Activated T-cell treated with anti-CD3 and anti-CD28 coated beads, Interleukin-2, amount 50 U/mL, for 72 hours (primary cell): Measurements from ENCODE around the gene SNX1. TPM values are rescaled to one million over a fixed set of nuclear protein-coding genes. Genes with fewer than 3 reads are reported as not detected.

Experiments used
- ATAC-seq, 2 donors: fragments of 150-1000 bp; cut with Tn5 transposase; replicated peaks in 1 of 2; 2 replicates each; pipeline ENCODE4 v1.10.0; 2021; ENCODE audit warnings: moderate library complexity in 2 of 2, mild to moderate bottlenecking in 1 of 2
- DNase-seq, 2 donors: peaks; one replicate each; pipeline ENCODE4 v3.0.0; 2021 to 2022; ENCODE audit warnings: mixed read lengths in 1 of 2
- H3K27ac Mint-ChIP-seq: one replicate; pipeline ENCODE4 v1.8.0; 2022; ENCODE audit warnings: mild to moderate bottlenecking, moderate library complexity, mixed read lengths
- H3K27me3 Mint-ChIP-seq: one replicate; pipeline ENCODE4 v1.8.0; 2022; ENCODE audit warnings: low read depth, mixed read lengths
- H3K36me3 Mint-ChIP-seq, 2 donors: one replicate each; pipeline ENCODE4 v1.8.0; 2022; ENCODE audit warnings: mixed read lengths in 2 of 2, mild to moderate bottlenecking in 1 of 2; ENCODE audit not compliant: insufficient read depth in 2 of 2
- H3K4me1 Mint-ChIP-seq: one replicate; pipeline ENCODE4 v1.8.0; 2022; ENCODE audit warnings: low read depth, mixed read lengths
- H3K4me3 Mint-ChIP-seq, 2 donors: one replicate each; pipeline ENCODE4 v1.8.0; 2022; ENCODE audit warnings: mild to moderate bottlenecking in 2 of 2, mixed read lengths in 2 of 2, moderate library complexity in 2 of 2
- H3K9me3 Mint-ChIP-seq, 2 donors: one replicate each; pipeline ENCODE4 v1.8.0; 2022; ENCODE audit warnings: mixed read lengths in 2 of 2
- total RNA-seq, 2 donors: library from RNA; stranded (reverse); gene quantifications; one replicate each; pipeline ENCODE4 v1.2.3, GENCODE V29; 2022

The SNX1 gene
- total RNA-seq, 2 donors from 2014 or later, result 104 to 113 TPM

DNA sequence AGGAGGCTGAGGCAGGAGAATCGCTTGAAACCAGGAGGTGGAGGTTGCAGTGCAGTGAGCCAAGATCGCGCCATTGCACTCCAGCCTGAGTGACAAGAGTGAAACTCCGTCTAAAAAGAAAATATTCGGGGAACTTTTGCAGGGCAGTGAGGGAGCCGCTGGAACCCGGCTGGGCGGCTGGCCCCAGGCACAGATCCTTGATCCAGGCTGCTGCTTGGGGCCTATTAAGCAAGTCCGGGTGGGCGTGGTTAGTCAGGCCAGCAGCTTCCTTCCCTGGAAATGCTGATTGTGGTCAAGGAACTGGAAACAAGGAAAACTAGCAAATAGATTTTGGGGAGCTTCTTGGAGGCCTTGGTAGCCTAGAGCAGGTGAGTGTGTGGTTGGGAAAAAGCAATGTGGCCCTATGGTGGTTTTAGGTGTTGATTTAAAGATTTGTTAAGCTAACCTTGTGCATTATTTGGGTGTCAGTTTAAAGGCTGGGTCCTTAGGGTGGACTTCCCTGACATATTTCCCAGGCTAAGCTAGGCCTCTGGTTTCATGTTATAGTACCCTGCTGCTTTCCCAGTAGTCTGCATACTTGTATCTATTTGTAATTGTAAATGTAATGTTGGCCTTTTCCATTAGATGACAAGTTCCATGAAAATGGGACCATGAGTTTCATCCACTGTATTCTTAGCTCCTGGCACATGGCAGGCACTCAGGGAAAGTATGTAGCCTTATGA, 38.0 kb downstream of the SNX1 start:
- Mint-ChIP-seq H3K27me3 (no peaks in the 10 kb centered on the region), H3K4me3 (no peak overlapping the region), H3K36me3 (peaks cover 5 to 12% of the 10 kb centered on the region in 2 donors), H3K4me1 (no peaks in the 10 kb centered on the region), H3K27ac (no peak overlapping the region), H3K9me3 (no peaks in the 10 kb centered on the region)
- DNase-seq, result no peak
- ATAC-seq, result no peak

DNA sequence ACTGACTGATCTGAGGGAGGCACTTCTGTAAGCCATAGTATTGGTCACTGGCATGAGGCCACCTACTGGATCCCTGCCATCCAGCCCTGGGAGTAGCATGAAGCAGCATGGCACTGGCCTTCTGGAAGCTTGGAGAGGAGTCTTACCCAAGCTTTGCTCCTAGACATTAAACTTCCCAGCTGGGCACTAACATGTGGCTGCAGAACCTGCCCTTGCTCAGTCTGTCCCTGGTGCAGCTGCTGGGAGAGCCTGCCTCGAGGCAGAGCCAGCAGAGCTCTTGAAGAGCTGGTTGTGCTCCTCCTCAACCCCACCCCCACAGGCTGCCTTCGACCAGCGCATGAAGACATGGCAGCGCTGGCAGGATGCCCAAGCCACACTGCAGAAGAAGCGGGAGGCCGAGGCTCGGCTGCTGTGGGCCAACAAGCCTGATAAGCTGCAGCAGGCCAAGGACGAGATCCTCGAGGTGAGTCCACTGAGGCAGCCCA, 38.6 kb downstream of the SNX1 start:
- no peaks in the 10 kb centered on the region for H3K9me3 Mint-ChIP-seq
- H3K4me1 Mint-ChIP-seq, result no peaks in the 10 kb centered on the region
- no peak overlapping the region for H3K27ac Mint-ChIP-seq
- peaks cover 5 to 12% of the 10 kb centered on the region in 2 donors for H3K36me3 Mint-ChIP-seq
- DNase-seq, result no peak
- H3K27me3 Mint-ChIP-seq, result no peaks in the 10 kb centered on the region
- no peak for ATAC-seq
- no peak overlapping the region for H3K4me3 Mint-ChIP-seq

DNA sequence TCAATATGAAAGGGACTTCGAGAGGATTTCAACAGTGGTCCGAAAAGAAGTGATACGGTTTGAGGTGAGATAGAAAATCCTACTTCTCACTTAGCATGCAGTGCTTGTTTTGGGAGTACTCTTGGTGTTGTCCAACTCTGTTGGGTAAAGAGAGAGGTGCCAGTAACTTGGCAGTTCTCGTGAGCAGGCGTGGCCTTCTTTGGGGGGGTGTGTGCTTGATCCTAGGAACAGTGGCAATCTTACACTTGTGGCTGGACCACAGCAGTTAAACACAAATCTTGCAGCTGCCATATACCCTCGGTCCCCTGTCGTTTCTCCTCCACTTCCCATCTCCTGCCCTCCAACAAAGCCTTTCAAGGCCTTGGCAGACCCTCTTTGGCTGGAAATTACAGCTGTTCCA, 40.6 kb downstream of the SNX1 start:
- no peak for DNase-seq
- no peaks in the 10 kb centered on the region for H3K9me3 Mint-ChIP-seq
- no peak for ATAC-seq
- peaks cover 2 to 8% of the 10 kb centered on the region in 2 donors for H3K36me3 Mint-ChIP-seq
- no peaks in the 10 kb centered on the region for H3K4me1 Mint-ChIP-seq
- no peak overlapping the region for H3K27ac Mint-ChIP-seq
- no peak overlapping the region for H3K4me3 Mint-ChIP-seq
- no peaks in the 10 kb centered on the region for H3K27me3 Mint-ChIP-seq

DNA sequence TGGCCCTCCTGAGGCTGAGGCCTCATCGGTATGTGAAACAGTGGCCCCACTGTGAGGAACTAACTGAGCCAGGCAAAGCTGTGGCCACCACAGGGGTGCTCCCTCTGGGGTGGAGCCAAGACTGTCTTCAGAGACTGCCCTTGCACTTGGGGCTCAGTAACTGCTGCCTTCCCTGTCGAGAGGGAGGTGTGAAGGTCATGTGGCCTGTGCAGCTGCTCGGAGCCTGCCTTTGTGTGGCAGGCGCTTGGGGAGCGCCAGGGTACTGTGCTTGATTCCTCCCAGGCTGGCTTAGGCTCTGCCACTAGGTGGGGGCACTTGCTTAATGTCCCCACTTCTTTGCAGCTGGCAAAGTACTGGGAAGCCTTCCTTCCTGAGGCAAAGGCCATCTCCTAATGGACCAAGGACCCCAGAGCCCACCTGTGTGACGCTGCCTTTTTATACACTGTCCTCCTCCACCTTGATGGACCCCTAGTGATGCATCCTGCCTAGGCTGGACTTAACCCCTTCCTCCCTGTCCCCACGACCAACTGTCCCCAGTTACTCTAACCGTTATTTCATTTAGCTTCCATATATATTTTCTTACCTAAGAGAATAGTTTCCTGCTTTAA, 41.5 kb downstream of the SNX1 start:
- H3K27me3 Mint-ChIP-seq, result no peaks in the 10 kb centered on the region
- peaks cover 1 to 4% of the 10 kb centered on the region in 2 donors for H3K36me3 Mint-ChIP-seq
- no peak overlapping the region for H3K27ac Mint-ChIP-seq
- DNase-seq, result no peak
- no peak overlapping the region for H3K4me3 Mint-ChIP-seq
- ATAC-seq, result no peak
- H3K4me1 Mint-ChIP-seq, result no peaks in the 10 kb centered on the region
- H3K9me3 Mint-ChIP-seq, result no peaks in the 10 kb centered on the region

DNA sequence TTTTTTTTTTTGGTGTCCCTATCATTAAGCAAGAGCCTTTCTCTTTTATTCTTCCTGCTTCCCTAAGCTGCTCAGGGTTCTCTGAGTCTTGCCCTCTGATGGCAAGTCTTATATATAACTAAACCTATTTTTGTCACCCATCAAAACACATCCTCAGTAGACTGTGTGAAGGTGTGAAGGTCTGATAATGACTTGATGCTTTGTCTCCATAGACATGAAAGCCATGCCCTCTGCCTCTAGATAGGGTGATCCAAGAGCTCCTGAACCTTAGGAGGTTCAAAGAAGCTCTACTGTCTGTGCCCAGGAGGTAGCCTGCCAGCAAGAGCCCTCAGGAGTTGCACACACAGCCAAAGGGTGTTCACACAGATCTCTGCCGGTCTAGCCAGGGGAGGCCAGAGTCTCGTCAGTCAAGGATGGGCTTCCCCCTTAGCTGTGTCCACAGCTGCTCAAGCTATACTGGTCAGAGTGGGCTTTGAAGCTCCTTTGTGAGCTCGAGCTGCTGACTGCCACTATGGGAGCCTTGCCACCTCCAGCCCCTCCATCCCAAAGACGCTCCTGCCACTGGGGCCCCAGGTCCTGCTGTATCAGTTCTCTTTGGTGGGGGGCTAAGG, 42.7 kb downstream of the SNX1 start:
- Mint-ChIP-seq H3K36me3 (peaks cover 0 to 1% of the 10 kb centered on the region in 2 donors), H3K27ac (peak overlapping the region; percentile 54), H3K4me1 (no peaks in the 10 kb centered on the region), H3K9me3 (no peaks in the 10 kb centered on the region), H3K4me3 (no peak overlapping the region), H3K27me3 (no peaks in the 10 kb centered on the region)
- ATAC-seq, result no peak
- DNase-seq, result no peak

DNA sequence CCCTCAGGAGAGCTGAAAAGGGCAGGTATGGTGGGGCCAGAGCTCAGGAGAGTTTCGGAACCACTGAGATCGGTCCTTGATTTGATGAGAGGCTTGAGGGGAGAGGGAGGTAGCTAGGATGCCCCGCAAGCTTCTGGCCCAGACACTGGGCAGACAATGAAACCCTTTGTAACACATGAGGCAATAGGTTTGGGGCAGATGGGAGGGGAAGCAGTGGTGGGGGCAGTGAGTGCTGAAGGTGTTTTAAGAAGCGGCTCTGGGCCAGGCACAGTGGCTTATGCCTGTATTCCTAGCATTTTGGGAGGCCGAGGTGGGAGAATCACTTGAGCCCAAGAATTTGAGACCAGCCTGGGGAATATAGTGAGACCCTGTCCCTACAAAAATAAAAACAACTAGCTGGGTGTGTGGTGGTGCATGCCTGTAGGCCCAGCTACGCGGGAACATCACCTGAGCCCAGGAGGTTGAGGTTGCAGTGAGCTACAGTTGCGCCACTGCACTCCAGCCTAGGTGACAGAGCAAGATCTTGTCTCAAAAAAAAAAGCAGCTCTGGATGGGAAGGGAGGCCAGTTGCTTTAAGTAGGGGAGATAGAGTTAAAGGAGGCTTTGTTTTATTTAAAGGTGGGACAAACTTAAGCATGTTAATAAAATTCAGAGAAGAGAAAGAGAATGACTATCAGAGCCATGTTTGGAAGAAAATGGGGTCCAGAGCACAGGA, 46.2 kb downstream of the SNX1 start:
- no peak for DNase-seq
- ATAC-seq, result no peak
- Mint-ChIP-seq H3K27me3 (no peaks in the 10 kb centered on the region), H3K9me3 (no peaks in the 10 kb centered on the region), H3K4me1 (no peaks in the 10 kb centered on the region), H3K4me3 (no peak overlapping the region), H3K36me3 (peaks cover 0 to 1% of the 10 kb centered on the region in 2 donors), H3K27ac (peak overlapping the region; percentile 7)

DNA sequence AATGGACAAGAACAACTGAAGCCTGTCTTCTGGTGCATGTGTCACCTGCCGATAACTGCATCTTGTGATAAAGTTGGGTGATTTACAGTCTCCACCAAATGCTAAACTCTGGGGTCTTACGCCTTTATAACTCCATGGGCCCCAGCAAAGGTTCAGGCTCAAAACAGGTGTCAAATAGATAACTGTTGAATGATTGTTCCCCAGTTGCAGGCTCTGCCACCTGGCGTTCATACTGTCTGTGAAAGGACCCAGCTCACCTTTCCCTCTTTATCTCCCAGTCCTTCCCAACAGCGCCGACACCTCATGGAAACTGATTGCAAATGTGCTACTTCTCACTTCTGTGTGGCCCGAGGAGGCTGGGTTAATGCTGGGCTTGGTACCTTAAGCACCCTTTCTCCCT, 47.5 kb downstream of the SNX1 start:
- Mint-ChIP-seq H3K4me3 (no peak overlapping the region), H3K36me3 (no peaks in the 10 kb centered on the region), H3K27ac (no peak overlapping the region), H3K27me3 (no peaks in the 10 kb centered on the region), H3K9me3 (no peaks in the 10 kb centered on the region), H3K4me1 (no peaks in the 10 kb centered on the region)
- no peak for ATAC-seq
- no peak for DNase-seq

DNA sequence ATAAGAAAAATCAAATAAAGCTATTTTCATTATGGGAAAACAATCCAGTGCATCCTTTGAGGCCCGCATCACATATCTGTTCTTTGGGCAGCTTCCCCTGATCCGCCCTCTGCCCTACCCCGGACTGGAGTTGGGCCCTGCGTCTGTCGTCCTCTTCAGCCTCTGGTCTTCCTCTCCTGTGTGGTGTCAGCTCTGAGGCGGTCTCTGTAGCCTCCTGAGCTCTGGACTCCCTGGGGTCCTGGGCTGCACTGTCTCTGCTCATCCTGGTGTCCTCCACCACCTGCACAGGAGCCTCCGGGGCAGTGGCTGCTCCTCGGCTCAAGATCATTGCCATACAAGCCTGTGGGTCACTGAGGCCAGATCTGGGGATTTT, 48.4 kb downstream of the SNX1 start:
- no peak overlapping the region for H3K27ac Mint-ChIP-seq
- H3K4me1 Mint-ChIP-seq, result peaks cover under 1% of the 10 kb centered on the region
- H3K27me3 Mint-ChIP-seq, result no peaks in the 10 kb centered on the region
- no peaks in the 10 kb centered on the region for H3K36me3 Mint-ChIP-seq
- no peaks in the 10 kb centered on the region for H3K9me3 Mint-ChIP-seq
- ATAC-seq (no peak), DNase-seq (no peak)
- no peak overlapping the region for H3K4me3 Mint-ChIP-seq

DNA sequence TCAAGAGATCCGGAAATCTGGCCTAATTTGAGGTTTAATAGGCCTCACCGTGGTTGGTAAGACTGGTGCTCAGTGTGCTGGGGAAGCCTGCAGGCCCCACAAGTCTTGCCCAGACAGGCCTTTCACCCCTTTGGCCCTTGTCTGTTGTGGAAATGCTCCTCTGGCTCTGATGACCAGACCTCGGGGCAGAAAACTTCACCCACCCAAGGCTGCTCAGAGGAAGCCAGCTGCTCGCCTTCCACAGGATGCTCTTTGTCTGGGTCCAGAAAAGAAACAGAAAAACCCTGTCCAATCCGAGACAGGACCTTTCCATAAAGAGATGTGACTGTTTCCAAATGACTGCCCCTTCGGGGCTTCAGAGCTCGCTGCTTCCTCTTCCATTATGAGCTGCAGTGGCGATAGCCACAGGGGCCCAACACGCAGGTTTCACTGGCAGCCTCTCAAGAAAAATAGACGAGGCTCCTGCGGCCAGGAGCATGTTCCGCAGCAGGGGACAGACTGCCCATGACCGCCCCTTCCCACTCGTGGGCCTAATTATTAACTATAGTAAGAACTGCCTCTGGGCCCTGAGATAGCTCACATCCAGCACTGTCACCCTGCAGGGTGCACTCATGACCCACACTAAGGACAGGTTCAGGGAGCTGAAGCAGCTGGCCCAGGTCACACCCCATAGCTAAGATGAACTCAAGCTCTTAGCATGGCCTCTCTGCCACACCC, 48.9 kb downstream of the SNX1 start:
- Mint-ChIP-seq H3K27me3 (no peaks in the 10 kb centered on the region), H3K9me3 (no peaks in the 10 kb centered on the region), H3K36me3 (no peaks in the 10 kb centered on the region), H3K4me3 (no peak overlapping the region), H3K27ac (no peak overlapping the region), H3K4me1 (peaks cover 6% of the 10 kb centered on the region)
- no peak for DNase-seq
- ATAC-seq, result no peak

DNA sequence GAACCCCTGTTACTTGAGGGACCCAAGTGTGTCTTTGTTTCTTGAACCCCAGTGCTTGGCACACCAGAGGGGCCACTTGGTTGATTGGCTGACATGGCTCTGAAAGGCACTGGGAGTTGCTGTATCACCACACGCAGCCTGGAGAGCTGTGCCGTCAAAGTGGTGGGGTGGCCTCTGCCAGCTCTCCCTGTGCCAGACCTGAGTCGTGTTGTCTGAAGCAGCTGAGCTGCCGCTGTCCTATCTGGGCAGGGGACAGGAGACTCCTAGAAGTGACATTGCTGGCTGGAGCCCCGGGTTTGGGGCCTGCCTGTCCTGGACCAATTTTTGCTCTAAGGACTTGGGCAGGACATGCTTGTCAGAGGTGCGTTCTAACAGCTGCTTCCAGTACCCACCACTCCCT, 50.3 kb downstream of the SNX1 start:
- Mint-ChIP-seq H3K27me3 (peaks cover 4% of the 10 kb centered on the region), H3K36me3 (no peaks in the 10 kb centered on the region), H3K4me1 (peaks cover 16% of the 10 kb centered on the region), H3K27ac (no peak overlapping the region), H3K9me3 (no peaks in the 10 kb centered on the region), H3K4me3 (no peak overlapping the region)
- ATAC-seq (no peak), DNase-seq (no peak)

DNA sequence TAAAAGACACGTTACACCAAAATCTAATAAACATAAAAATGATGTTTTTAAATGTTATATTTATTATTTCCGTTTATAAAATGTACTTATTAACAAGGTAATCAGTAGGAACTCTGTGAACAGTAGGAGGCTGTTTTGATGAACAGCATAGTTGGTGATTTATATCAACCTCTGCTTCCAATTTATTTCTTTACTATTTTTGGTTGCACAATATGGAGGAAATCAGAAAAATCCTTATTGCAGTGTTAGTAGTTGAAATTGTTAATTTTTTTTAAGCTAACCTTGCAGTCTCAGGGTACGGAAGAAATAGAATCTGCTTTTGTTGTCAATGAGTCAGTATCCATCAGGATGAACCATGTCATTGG, 50.7 kb downstream of the SNX1 start:
- no peaks in the 10 kb centered on the region for H3K9me3 Mint-ChIP-seq
- H3K27ac Mint-ChIP-seq, result no peak overlapping the region
- DNase-seq (no peak), ATAC-seq (no peak)
- no peak overlapping the region for H3K4me3 Mint-ChIP-seq
- peaks cover 17% of the 10 kb centered on the region for H3K4me1 Mint-ChIP-seq
- H3K36me3 Mint-ChIP-seq, result no peaks in the 10 kb centered on the region
- H3K27me3 Mint-ChIP-seq, result peaks cover 6% of the 10 kb centered on the region

DNA sequence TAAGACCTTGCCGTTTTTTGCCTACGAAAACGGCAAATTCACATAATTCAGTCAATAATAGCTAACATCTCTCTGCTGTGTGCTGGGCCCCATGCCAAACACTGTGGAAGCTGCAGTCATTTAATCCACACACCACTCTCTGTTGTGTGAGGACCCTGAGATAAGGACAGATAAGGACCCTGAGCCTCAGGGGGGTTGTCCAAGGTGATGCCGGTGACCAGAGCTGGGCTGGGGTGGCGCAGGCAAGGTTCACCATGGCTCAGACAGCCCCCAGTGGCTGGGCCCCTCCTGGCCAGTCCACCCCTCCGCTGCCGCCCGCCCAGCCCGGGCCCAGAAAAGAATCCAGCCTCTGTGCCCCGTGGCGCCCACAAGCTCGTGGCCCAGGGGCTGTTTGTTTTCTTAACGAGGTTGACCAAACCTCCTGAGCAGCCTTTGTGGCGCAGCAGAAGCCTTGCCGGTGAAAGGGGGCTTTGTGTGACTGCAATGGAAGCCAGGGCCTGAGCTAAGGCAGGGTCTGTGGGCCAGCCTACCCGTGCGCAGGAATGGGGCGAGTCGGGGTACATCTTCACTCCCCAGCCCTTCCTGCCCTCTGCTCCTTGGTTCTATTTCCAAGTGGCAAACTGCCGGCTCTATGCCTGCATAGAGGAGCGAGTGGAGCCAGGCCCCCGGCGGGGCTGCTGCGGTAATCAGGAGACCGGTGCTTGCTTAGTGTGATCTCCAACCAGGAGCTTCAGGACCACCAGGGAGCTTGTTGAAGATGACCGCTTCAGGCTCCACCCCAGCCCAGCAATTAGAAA, 51.3 kb downstream of the SNX1 start:
- H3K4me3 Mint-ChIP-seq, result no peak overlapping the region
- no peak overlapping the region for H3K27ac Mint-ChIP-seq
- H3K4me1 Mint-ChIP-seq, result peaks cover 17% of the 10 kb centered on the region
- peaks cover 6% of the 10 kb centered on the region for H3K27me3 Mint-ChIP-seq
- H3K36me3 Mint-ChIP-seq, result no peaks in the 10 kb centered on the region
- no peaks in the 10 kb centered on the region for H3K9me3 Mint-ChIP-seq
- ATAC-seq, result no peak
- DNase-seq, result no peak
